ENCODE data around the gene ATF3.

The ATF3 gene

DNA sequence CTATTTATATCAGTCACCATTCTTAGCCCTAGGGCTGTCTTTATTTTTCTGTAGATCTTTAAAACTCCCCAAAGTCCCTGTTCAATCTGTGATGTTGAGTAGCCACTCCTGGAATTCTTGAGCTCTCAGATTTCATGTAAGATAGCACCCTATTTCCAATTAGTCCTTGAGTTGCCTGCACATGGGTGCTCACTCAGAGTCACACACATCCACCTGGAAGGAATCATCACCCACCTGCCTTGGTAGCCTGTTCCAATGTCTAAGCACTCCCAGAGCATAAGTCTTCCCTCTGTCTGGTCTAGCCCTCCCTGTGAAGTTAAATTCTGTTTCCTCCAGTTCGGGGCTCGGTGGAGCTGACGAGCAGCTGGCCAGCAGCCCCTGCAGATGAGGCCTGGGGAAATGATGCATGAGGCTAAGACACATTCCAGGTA lies 14.7 kb upstream of the ATF3 start:
- no peak for TF ChIP-seq CTCF (conservative IDR thresholded peaks at IDR 0.05; ENCODE audit: low read depth, low read length)

GRCh38 chr1:212594640-212595039 lies 13.9 kb upstream of the ATF3 start:
- no peak for DNase-seq (ENCODE audit: low read depth)
- no peak overlapping the region for H3K4me3 ChIP-seq (ENCODE audit: low read depth, low read length)
- TF ChIP-seq CTCF (conservative IDR thresholded peaks at IDR 0.05; ENCODE audit: low read depth, low read length) = no peak

More for the DNA sequence above, 14.7 kb upstream of the ATF3 start:
- H3K4me3 ChIP-seq (ENCODE audit: low read depth, low read length) = no peak overlapping the region
- no peak for DNase-seq (ENCODE audit: low read depth)

- TF ChIP-seq CTCF (conservative IDR thresholded peaks at IDR 0.05; ENCODE audit: low read depth, low read length) = no peak
- no peak overlapping the region for H3K4me3 ChIP-seq (ENCODE audit: low read depth, low read length)
- DNase-seq (ENCODE audit: low read depth) = no peak
Observed at GRCh38 chr1:212595229-212595628, 13.3 kb upstream of the ATF3 start.

DNA sequence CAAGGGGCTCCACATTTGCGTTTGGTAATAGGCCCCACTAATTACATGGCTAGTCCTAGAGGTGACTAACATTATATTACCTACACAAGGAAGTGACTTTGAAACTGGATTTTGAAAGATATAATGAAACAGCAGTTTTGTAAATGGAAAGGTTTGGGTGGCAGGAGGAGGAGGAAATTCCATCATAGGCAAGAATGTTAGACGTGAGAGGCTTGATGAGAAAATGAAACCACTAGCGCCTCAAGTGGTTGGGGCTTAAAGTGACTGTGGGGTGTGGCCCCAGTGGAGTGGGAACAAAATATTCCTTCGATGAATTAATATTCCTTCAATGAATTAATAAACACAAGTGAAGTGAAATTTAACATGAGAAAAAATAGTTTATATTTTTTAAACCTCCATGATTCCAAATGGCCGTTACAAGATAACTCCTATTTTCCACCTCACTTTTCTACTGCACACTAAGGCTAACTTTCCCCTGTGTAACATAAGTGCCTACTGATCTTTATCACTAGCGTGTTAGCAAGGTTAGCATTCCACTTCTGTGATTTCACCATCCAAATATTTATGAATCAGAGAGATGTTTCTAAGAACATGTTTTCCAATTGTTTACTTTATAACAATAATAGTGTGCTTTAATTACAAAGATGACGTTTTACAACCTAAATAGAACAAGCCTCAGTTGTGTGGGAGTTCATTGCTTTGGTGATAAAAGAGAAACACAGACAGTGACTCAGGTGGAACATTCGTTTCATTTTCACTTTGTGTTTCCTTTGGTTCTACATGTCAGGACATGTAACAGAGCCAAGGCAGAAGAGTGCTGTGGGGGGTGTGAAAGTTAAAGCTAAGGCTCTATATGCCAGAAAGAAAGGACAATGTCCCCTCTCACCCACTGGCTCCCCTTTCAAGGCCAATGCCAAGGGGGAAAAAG lies 12.5 kb upstream of the ATF3 start:
- peak; percentile 72 for TF ChIP-seq CTCF (conservative IDR thresholded peaks at IDR 0.05; ENCODE audit: low read depth, low read length)
- peak overlapping the region; percentile 6 for H3K4me3 ChIP-seq (ENCODE audit: low read depth, low read length)
- DNase-seq (ENCODE audit: low read depth) = peak; percentile 96

DNA sequence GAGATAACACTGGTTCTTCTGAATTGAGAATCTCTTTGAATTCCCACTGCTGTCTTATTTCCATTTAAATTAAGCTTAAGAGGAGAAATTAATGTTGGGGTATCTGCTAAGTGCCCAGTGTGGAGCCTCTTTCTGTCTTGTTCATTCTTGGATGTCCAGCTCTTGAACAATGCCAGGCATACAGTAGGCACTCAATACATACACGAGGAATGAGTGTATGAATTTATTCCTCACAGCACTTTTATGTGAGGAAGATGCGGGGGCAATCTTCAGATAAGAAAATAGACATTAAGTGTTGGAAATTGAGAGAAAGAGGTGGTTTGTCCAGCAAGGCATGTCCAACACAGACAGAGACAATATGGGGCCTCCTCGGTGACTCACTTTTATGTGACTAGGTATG lies 11.8 kb upstream of the ATF3 start:
- no peak overlapping the region for H3K4me3 ChIP-seq (ENCODE audit: low read depth, low read length)
- DNase-seq (ENCODE audit: low read depth) = no peak
- no peak for TF ChIP-seq CTCF (conservative IDR thresholded peaks at IDR 0.05; ENCODE audit: low read depth, low read length)

DNA sequence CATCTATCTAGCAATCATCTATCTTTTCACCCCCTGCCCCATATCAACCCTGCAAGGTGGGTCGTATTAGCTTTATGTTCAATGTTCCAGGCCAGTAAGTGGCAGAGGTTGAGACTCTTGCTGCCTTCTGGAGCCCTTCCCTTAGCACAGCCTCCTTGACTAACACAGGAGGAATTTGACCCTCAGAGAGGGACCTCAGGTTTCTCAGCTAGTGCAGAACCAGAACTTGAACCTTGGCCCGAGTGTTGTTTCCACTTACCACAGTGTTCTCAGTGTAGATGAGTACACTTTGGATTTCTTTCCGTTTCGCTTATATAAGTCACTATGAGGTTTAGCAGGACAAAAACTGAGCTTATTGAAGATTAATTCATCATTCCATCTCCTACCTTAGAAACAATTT lies 11.1 kb upstream of the ATF3 start:
- TF ChIP-seq CTCF (conservative IDR thresholded peaks at IDR 0.05; ENCODE audit: low read depth, low read length) = no peak
- no peak overlapping the region for H3K4me3 ChIP-seq (ENCODE audit: low read depth, low read length)
- peak; percentile 81 for DNase-seq (ENCODE audit: low read depth)

Measured in choroid plexus epithelial cell (primary cell).